GM12873 (cell line): Measurements from ENCODE around the gene MRPL27.

Source experiments
- CTCF ChIP-seq: IDR thresholded peaks from 2 replicates; pipeline ENCODE4 v1.5.1; 2012; ENCODE audit warnings: low read depth, mild to moderate bottlenecking, moderate library complexity, low read length, control low read depth; ENCODE audit not compliant: insufficient read depth; ENCODE audit errors: missing control alignments

MRPL27 gene

GRCh38 chr17:50372758-50373556 lies at the start of gene MRPL27, which contains the start of gene EME1:
MRPL27 (minus strand) TSS chr17:50373184; CDS start chr17:50373170, 14 bp downstream.
EME1 (plus strand) TSS chr17:50373229; CDS start chr17:50375209, 1,980 bp downstream.
- TF ChIP-seq CTCF, result no peak

GRCh38 chr17:50422738-50423137 lies 49.8 kb upstream of the MRPL27 start:
- TF ChIP-seq CTCF, result no peak

GRCh38 chr17:50421308-50422051 lies 48.5 kb upstream of the MRPL27 start:
- TF ChIP-seq CTCF, result no peak

GRCh38 chr17:50420419-50421112 lies 47.6 kb upstream of the MRPL27 start:
- TF ChIP-seq CTCF, result no peak

- TF ChIP-seq CTCF, result no peak
Measured at GRCh38 chr17:50414808-50415207, 41.8 kb upstream of the MRPL27 start.

GRCh38 chr17:50412188-50412732 lies 39.3 kb upstream of the MRPL27 start:
- no peak for TF ChIP-seq CTCF
